HG03135 (cell line): ENCODE results near the gene GSDMA.
A peak's percentile ranks its signal among the peaks of the same experiment; 100 is the strongest.
"Not testable (repeated sequence)": the region's sequence is repeated elsewhere in the genome, so short reads cannot be mapped to it uniquely, and the experiment has no call there.

Experiments used
- ATAC-seq: cut with Tn5 transposase; IDR thresholded peaks from one replicate; pipeline ENCODE4 v1.9.1; 2021; ENCODE audit warnings: mild to moderate bottlenecking, moderate library complexity; ENCODE audit not compliant: unreplicated experiment

GSDMA gene

GRCh38 chr17:39929646-39930407 is 33.0 kb upstream of the GSDMA start:
- no peak for ATAC-seq

- no peak for ATAC-seq
These were observed 28.9 kb upstream of the GSDMA start for GRCh38 chr17:39933912-39934311.

DNA sequence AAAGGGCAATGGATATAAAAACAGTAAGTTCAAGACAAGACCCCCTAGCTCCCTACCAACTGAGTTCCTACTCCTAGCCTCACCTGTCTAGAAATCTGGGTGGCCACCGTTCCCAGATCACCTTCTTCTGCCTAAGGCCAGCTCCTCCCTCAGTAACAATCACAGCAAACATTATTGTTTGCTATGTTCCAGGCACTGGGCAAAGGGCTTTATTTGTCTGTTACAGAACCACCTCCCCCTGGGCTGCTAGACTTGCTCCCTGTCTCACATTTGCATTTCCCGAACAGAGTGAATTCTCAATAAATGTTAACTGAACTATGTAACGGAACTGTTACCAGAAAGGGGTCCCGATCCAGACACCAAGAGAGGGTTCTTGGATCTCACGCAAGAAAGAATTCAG is 28.5 kb upstream of the GSDMA start:
- ATAC-seq = no peak

DNA sequence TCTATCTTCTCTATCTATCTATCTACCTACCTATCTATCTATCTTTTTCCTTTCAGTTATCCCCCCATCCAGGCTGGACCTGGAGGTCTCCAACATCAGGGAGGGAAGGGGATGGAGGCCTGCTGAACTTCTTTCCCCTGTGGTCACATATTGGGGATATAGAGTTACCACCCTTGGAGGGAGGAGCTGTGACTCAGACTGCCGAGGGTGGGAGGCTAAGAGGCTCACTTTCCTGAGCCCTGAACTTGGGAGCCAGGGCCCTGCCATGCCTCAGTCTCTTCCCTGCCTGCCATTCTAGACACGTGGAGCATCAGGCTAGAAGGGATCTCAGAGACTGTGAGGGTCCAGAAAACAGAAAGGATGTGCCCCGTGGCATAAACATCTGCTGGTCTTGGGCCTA is 26.9 kb upstream of the GSDMA start:
- ATAC-seq = no peak

DNA sequence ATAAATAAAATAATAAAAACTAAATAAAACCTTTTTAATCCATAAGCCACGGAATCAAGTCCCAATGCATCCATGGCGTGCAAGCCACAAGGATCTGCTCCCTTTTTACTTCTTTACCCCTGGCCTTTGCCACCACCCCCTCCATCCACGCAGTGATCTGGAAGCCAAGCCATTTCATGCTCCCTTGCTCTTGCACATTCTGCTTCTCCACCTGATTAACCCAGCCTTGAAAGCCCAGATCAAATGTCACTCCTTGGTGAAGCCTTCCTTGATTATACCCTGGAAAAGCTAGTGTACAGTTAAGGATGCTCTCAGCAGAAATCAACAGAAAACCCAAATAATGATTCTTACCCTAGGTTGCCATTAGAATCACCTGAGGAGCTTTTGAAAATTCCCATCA is 25.4 kb upstream of the GSDMA start:
- no peak for ATAC-seq

DNA sequence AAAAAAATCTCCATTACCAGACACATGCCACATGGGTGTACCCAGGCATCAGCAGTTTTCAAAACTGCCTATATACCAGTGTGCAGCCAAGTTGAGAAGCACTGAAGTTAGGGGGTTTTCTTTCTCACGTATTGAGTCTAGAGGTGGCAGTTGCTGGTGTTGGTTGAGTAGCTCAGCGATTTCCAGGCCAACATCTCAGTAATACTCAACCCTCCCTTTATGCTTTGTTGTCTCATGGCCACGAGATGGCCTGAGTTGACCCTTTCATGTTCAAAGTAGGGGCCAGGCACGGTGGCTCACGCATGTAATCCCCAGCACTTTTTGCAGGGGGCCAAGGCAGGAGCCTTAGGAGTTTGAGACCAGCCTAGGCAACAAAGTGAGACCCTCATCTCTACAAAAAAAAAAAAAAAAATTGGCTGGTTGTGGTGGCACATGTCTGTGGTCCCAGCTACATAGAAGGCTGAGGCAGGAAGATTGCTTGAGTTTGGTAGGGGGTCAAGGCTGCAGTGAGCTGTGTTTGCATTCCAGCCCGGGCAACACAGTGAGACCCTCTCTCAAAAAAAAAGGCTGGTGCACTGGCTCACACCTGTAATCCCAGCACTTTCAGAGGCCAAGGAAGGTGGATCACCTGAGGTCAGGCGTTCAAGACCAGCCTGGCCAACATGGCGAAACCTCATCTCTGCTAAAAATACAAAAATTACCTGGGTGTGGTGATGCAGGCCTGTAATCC is 24.5 kb upstream of the GSDMA start:
- no peak for ATAC-seq

- no peak for ATAC-seq
These were observed 23.7 kb upstream of the GSDMA start for GRCh38 chr17:39939106-39939505.

DNA sequence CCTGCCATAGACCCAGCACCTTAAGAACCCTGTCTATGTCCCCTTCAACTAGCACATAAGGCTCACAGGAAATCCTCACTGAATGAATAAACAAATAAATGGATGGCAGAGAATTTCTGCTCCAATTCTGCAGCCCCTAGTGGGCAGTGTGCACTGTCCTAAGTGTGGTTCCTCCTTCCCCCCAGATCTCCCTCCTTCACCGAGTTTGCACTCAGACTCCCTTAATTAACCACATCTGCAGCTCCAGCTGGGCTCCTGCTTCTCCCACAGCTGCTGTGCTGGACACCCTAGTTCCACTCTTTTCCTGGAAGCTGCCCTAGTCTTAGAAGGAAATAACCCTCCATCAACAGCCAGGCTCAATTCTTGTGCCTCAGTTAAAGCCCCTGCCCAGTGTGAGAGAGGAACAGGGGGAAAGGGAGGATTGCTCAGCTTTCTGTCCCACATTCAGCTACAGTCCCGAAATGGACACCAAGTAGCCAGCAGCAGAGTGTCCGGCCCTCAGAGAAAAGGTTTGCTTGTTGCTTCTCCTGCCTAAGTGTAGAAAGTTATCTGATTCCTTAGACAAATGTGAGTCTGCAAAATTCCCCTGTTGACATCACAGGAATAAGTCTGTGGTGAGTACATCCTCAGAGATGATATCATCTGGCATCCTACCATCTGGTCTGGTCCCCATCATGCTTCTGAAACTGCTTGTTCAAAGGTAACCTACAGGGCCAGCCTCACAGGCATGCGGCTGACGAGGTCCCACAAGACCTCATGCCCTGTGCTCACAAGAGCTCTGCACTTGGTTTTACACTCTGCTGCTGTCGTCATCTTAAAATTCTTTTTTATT is 23.0 kb upstream of the GSDMA start:
- peak; percentile 57 for ATAC-seq

DNA sequence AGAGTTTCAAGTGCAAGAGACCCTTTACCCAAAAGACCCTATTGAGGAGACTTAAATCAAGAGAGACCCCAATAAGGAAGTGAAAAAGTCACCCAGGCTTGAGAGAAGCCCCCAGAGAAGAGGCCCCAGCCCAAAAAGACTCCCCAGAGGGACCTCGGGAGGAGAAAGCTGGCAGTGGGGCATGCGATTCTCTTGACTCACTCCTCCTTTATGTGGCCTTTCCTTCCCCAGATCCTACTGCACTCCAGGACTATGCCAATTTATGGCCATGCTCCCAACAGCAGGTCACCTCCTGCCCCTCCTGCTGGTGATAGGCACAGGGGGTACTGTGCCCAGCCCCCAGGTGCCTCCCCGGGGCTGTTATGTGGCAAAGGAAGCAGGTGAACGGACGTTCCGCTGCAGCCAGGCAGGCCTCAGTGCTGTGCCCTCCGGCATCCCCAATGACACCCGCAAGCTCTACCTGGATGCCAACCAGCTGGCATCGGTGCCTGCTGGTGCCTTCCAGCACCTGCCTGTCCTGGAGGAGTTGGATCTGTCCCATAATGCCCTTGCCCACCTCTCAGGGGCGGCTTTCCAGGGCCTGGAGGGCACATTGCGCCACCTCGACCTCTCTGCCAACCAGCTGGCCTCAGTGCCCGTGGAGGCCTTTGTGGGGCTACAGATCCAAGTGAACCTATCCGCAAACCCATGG is 19.0 kb upstream of the GSDMA start:
- no peak for ATAC-seq

DNA sequence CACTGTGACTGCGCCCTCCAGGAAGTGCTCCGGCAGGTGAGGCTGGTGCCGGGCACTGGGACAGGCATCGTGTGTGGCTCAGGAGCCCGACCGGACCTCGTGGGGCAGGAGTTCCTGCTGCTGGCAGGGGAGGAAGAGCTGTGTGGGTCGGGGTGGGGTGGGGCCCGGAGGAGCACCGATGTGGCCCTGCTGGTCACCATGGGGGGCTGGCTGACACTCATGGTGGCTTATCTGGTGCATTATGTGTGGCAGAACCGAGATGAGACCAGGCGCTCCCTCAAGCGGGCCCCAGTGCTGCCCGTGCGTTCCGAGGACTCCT is 18.5 kb upstream of the GSDMA start:
- no peak for ATAC-seq

DNA sequence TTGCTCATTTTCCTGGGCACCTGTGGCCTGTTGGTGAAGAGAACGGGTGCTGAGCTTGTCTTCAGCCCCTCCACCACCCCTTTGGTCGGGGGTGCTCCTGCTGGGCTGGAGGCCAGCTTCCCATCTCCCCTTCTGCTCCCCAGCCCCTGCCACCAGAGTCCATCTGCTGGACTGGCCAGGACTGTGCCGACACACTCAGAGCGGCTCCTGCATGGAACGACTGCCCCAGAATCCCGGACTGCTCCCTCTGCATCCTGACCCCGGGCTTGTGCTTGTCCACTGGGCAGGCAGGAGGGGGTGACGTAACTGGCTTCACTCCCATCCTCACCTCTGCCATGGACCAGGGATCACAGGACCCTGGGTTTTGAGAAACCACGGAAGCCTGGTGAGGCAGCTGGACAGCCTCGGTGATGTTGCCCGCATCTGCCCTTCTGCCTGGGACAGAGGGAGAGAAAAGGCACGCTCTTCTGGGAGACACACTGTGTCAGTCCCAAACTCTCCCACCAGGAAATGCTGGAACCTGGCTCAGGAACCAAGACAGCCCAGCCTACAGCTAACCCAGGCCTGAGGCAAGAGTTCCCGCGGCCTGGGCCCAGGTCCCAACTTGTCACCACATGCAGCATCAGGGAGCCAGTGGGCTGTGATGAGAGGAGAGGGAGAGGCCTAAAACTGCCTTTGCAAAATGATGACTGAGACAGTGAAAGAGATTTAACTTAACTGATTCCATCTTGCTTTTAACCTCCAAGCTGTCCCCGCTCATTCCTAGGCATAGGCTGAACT is 16.1 kb upstream of the GSDMA start:
- ATAC-seq = no peak

DNA sequence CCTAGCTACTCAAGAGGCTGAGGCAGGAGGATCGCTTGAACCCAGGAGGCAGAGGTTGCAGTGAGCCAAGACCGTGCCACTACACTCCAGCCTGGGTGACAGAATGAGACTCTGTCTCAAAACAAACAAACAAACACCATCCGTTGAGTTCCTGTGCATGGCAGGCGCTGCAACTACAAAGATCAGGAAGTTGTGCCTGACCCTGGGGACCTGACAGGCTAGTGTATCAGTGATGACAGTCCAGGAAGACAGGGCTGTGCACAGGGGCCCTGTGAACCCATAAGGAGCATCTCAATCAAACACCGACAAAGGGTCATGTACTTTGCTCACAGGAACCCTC is 14.3 kb upstream of the GSDMA start:
- not testable (repeated sequence) for ATAC-seq

DNA sequence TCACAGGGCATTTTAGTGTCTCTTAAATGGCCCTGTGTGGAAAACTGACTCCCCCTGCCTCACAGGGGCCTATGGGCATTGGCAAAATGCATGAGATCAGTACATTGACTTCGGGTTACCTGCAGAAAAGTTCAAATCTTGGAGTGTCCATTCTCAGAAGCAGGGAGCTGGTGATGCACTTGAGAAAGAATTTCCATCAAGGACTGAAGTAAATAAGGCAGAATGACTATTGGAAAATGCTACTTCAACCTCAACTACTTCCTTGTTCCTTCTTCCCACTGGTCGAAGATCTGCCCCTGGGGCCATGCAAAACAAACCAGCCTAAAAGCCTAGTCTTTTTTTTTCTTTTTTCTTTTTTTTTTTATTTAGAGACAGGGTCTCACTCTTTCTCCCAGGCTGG is 13.8 kb upstream of the GSDMA start:
- ATAC-seq = no peak

- ATAC-seq = no peak
These were observed 11.9 kb upstream of the GSDMA start for GRCh38 chr17:39950871-39951348.

GRCh38 chr17:39951924-39952679 is 10.7 kb upstream of the GSDMA start:
- ATAC-seq = no peak

GRCh38 chr17:39952680-39953470 is 9.9 kb upstream of the GSDMA start:
- peak; percentile 67 for ATAC-seq

GRCh38 chr17:39953471-39953888 is 9.3 kb upstream of the GSDMA start:
- no peak for ATAC-seq

DNA sequence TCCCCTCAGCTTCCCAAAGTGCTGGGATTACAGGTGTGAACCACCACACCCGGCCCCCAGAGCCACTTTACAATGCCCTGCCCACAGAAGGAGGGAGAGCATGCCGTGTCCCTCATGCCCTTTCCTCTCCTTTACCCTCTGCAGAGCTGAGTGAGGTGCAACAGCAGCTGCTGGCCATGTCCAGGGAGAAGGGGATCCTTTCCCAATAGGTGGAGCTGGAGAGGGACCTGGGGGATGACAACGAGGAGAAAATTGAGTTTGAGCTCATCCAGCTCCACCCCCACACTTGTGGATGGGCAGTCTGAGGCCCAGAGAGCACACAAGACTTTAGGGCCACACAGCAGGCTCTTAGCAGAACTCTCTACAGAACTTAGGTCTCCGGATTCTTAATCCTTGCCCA is 7.9 kb upstream of the GSDMA start:
- ATAC-seq = no peak

GRCh38 chr17:39955726-39956225 is 7.0 kb upstream of the GSDMA start:
- ATAC-seq = no peak
